Measurements from ENCODE around the gene PACS1.

The PACS1 gene

DNA sequence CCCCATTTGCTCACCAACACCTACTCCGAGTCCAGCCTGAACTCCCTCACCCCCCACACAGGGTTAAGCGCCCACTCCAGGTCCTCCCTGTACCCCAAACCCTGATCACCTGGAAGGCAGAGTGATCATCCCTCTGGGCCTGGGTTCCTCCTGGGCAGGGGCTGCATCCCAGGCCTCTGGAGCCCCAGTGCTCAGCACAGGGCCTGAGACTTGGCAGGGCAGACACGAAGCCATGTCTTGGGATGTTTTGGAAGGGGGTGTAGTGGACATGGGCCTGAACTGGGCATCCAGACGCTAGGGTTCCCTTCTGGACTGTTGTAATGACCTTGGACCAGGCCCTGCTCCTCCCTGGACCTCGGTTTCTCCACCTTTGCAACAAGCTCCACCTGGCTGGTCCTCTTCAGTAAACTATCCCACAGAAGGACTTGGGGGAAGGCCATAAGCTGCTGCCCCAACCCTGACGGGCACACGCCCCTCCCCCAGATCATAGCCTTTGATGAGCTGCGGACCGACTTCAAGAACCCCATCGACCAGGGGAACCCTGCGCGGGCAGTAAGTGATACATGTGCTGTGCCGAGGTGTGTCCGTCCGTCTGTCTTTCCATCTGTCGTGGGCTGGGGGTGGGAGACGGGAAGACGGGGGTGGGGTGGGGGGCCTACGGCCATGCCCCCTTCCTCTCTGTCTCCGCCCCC lies 211.8 kb downstream of the PACS1 start:
- H4K8ac ChIP-seq (ENCODE audit: low read depth, low read length), result no peak overlapping the region

DNA sequence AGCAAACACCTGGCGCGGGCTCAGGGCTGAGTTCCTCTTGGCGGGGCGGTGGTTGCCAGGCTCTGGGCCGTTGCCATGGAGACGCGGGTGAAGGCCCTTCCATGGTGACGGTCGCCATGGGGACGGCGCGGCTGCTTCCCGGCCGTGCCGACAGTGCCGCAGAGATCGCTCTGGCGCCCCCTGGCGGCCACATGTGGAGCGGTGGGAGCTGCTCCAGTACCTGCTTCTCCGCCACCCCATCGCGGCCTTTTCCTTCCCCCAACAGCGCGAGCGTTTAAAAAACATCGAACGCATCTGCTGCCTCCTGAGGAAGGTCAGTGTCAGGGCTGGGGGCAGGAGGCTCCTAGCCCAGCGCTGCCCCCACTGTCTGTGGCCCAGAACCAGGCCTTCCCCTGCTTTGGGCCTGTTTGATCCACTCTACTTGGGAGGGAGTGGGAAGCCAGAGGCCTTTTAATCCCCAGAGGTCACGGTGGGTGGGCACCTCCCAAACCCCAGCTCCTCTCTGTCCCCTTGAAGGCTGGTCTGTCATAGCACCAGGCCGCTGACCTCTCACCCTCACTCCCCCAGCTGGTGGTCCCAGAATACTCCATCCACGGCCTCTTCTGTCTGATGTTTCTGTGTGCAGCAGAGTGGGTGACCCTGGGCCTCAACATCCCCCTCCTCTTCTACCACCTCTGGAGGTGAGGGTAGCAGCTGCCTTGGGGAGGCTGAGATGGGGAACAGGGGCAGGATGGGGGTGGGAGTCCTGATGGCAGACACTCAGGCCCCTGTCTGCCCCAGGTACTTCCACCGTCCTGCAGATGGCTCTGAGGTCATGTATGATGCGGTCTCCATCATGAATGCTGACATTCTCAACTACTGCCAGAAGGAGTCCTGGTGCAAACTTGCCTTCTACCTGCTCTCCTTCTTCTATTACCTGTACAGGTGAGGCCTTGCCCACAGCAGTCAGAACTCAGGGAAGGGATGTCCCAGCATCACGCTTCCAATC lies 212.7 kb downstream of the PACS1 start:
- H2BK15ac ChIP-seq (replicated peaks; ENCODE audit: low read depth), result no peak overlapping the region
- peak; percentile 99 for DNase-seq
- H3K36me3 ChIP-seq (ENCODE audit: control insufficient read depth, insufficient read depth, low read length), result no peaks in the 10 kb centered on the region
- H3K4ac ChIP-seq (ENCODE audit: low read depth, low read length), result no peak overlapping the region
- H3K56ac ChIP-seq (ENCODE audit: low read length), result no peak overlapping the region
- H4K5ac ChIP-seq (ENCODE audit: low read length), result no peak overlapping the region
- H2BK120ac ChIP-seq (ENCODE audit: low read depth, low read length), result no peak overlapping the region
- no peak overlapping the region for H3K23ac ChIP-seq (ENCODE audit: low read length)
- no peak overlapping the region for H2BK5ac ChIP-seq (ENCODE audit: low read length)
- no peak overlapping the region for H3K4me2 ChIP-seq (ENCODE audit: low read length)
- H3K9ac ChIP-seq (ENCODE audit: low read length), result no peak overlapping the region
- H3K18ac ChIP-seq (ENCODE audit: low read length), result no peak overlapping the region
- H3K27ac ChIP-seq (ENCODE audit: low read depth, low read length), result no peak overlapping the region
- H3K79me2 ChIP-seq (ENCODE audit: control insufficient read depth, insufficient read depth, low read length), result no peaks in the 10 kb centered on the region
- no peak overlapping the region for H3K4me3 ChIP-seq (ENCODE audit: low read length)
- peaks cover 2% of the 10 kb centered on the region for H3K79me1 ChIP-seq (ENCODE audit: low read length)
- H2AK5ac ChIP-seq (ENCODE audit: low read length), result no peak overlapping the region
- no peaks in the 10 kb centered on the region for H3K4me1 ChIP-seq (ENCODE audit: control insufficient read depth, low read depth, low read length)
- H3K27me3 ChIP-seq (ENCODE audit: insufficient read depth, low read length, poor library complexity), result no peaks in the 10 kb centered on the region
- no peak overlapping the region for H4K8ac ChIP-seq (ENCODE audit: low read depth, low read length)
- no CpG with 5 or more reads among the region's 35 CpGs for WGBS (ENCODE audit: extremely low coverage, insufficient coverage, low lambda C conversion rate)

More for the DNA sequence above, 211.8 kb downstream of the PACS1 start:
- H3K36me3 ChIP-seq (ENCODE audit: control insufficient read depth, insufficient read depth, low read length), result no peaks in the 10 kb centered on the region
- H3K4me2 ChIP-seq (ENCODE audit: low read length), result no peak overlapping the region
- H2BK5ac ChIP-seq (ENCODE audit: low read length), result no peak overlapping the region
- H3K23ac ChIP-seq (ENCODE audit: low read length), result no peak overlapping the region
- H2AK5ac ChIP-seq (ENCODE audit: low read length), result no peak overlapping the region
- H3K79me1 ChIP-seq (ENCODE audit: low read length), result no peaks in the 10 kb centered on the region
- H3K4me3 ChIP-seq (ENCODE audit: low read length), result no peak overlapping the region
- no peak overlapping the region for H3K4ac ChIP-seq (ENCODE audit: low read depth, low read length)
- H3K27ac ChIP-seq (ENCODE audit: low read depth, low read length), result no peak overlapping the region
- H3K27me3 ChIP-seq (ENCODE audit: insufficient read depth, low read length, poor library complexity), result no peaks in the 10 kb centered on the region
- no peak overlapping the region for H4K5ac ChIP-seq (ENCODE audit: low read length)
- no peak overlapping the region for H2BK120ac ChIP-seq (ENCODE audit: low read depth, low read length)
- no CpG with 5 or more reads among the region's 20 CpGs for WGBS (ENCODE audit: extremely low coverage, insufficient coverage, low lambda C conversion rate)
- H3K4me1 ChIP-seq (ENCODE audit: control insufficient read depth, low read depth, low read length), result no peaks in the 10 kb centered on the region
- H3K9ac ChIP-seq (ENCODE audit: low read length), result no peak overlapping the region
- H3K79me2 ChIP-seq (ENCODE audit: control insufficient read depth, insufficient read depth, low read length), result no peaks in the 10 kb centered on the region
- H2BK15ac ChIP-seq (replicated peaks; ENCODE audit: low read depth), result no peak overlapping the region
- DNase-seq, result no peak
- no peak overlapping the region for H3K18ac ChIP-seq (ENCODE audit: low read length)
- H3K56ac ChIP-seq (ENCODE audit: low read length), result no peak overlapping the region

DNA sequence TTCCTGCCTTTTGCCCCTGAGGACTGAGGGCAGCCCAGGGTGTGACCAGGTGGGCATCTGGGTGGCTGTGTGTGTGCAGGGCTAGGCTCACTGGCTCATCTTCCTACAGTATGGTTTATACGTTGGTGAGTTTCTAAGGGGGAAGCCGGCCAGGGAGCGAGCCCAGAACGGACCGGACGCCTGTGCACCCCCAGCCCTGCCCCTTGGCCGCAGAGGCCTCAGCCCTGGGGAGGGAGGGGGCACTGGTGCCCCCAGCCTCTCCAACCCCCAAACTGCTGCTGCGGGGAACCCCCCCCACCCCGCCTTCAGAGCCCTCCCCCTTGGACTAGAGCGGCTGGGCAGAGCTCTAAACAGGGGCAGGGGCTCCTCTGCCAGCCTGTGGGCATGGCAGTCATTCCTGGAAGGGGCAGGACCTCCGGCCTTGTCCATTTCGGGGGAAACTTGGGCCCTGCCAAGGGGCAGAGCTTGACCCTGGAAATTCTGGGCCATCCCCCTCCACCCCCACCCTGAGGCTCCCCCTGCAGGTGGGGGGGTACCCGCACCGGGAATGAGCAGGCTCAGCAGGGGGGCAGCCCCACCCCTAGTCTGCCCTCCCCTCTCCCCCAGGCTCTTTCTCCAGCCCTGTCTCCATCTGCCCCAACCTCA lies 213.5 kb downstream of the PACS1 start:
- H3K36me3 ChIP-seq (ENCODE audit: control insufficient read depth, insufficient read depth, low read length), result no peaks in the 10 kb centered on the region
- no peak overlapping the region for H2BK15ac ChIP-seq (replicated peaks; ENCODE audit: low read depth)
- H3K27me3 ChIP-seq (ENCODE audit: insufficient read depth, low read length, poor library complexity), result no peaks in the 10 kb centered on the region
- no peak overlapping the region for H4K8ac ChIP-seq (ENCODE audit: low read depth, low read length)
- no peak overlapping the region for H3K56ac ChIP-seq (ENCODE audit: low read length)
- peaks cover 6% of the 10 kb centered on the region for H3K79me2 ChIP-seq (ENCODE audit: control insufficient read depth, insufficient read depth, low read length)
- H4K5ac ChIP-seq (ENCODE audit: low read length), result no peak overlapping the region
- H2BK5ac ChIP-seq (ENCODE audit: low read length), result no peak overlapping the region
- H3K4ac ChIP-seq (ENCODE audit: low read depth, low read length), result no peak overlapping the region
- peaks cover 2% of the 10 kb centered on the region for H3K4me1 ChIP-seq (ENCODE audit: control insufficient read depth, low read depth, low read length)
- no peak overlapping the region for H3K23ac ChIP-seq (ENCODE audit: low read length)
- WGBS (ENCODE audit: extremely low coverage, insufficient coverage, low lambda C conversion rate), result no CpG with 5 or more reads among the region's 14 CpGs
- no peak overlapping the region for H3K4me3 ChIP-seq (ENCODE audit: low read length)
- H3K9ac ChIP-seq (ENCODE audit: low read length), result no peak overlapping the region
- H2BK120ac ChIP-seq (ENCODE audit: low read depth, low read length), result no peak overlapping the region
- no peak overlapping the region for H3K27ac ChIP-seq (ENCODE audit: low read depth, low read length)
- no peak for DNase-seq
- no peak overlapping the region for H3K4me2 ChIP-seq (ENCODE audit: low read length)
- H3K18ac ChIP-seq (ENCODE audit: low read length), result no peak overlapping the region
- peaks cover 8% of the 10 kb centered on the region for H3K79me1 ChIP-seq (ENCODE audit: low read length)
- no peak overlapping the region for H2AK5ac ChIP-seq (ENCODE audit: low read length)

DNA sequence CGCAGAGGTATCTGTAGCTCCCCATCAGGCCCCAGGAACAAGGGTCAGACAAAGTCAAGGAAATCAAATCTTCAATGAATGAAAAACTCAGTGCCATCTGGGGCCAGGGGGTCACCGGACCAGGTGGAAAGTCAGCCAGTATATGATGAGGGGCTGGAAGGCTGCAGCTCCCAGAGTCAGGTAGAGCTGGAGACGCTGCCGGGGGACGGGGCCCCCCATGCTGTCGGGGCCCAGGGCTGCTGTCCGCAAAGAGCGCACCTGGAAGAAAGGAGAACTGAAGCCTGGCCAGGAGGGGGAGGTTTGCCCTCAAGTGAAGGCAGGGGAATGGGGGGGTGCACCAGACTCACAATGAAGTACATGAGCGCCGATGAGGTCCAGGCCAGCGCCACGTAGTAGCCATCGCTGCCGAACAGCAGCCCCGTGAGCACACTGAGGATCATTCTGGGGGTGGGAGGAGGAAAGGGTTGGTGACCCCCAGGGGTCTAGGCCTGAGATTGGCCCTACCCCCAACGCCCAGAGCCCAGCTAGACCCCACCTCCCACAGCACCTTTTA lies 214.5 kb downstream of the PACS1 start:
- no peak overlapping the region for H4K5ac ChIP-seq (ENCODE audit: low read length)
- H3K9ac ChIP-seq (ENCODE audit: low read length), result no peak overlapping the region
- no peak for DNase-seq
- H2BK120ac ChIP-seq (ENCODE audit: low read depth, low read length), result no peak overlapping the region
- H2AK5ac ChIP-seq (ENCODE audit: low read length), result no peak overlapping the region
- no peak overlapping the region for H3K56ac ChIP-seq (ENCODE audit: low read length)
- H2BK5ac ChIP-seq (ENCODE audit: low read length), result no peak overlapping the region
- H3K79me2 ChIP-seq (ENCODE audit: control insufficient read depth, insufficient read depth, low read length), result peaks cover 6% of the 10 kb centered on the region
- no peak overlapping the region for H3K4ac ChIP-seq (ENCODE audit: low read depth, low read length)
- H3K4me2 ChIP-seq (ENCODE audit: low read length), result no peak overlapping the region
- H3K18ac ChIP-seq (ENCODE audit: low read length), result no peak overlapping the region
- H3K36me3 ChIP-seq (ENCODE audit: control insufficient read depth, insufficient read depth, low read length), result no peaks in the 10 kb centered on the region
- H3K27ac ChIP-seq (ENCODE audit: low read depth, low read length), result no peak overlapping the region
- no peak overlapping the region for H3K23ac ChIP-seq (ENCODE audit: low read length)
- H4K8ac ChIP-seq (ENCODE audit: low read depth, low read length), result no peak overlapping the region
- peaks cover 2% of the 10 kb centered on the region for H3K4me1 ChIP-seq (ENCODE audit: control insufficient read depth, low read depth, low read length)
- H3K4me3 ChIP-seq (ENCODE audit: low read length), result no peak overlapping the region
- peaks cover 8% of the 10 kb centered on the region for H3K79me1 ChIP-seq (ENCODE audit: low read length)
- H2BK15ac ChIP-seq (replicated peaks; ENCODE audit: low read depth), result no peak overlapping the region
- no peaks in the 10 kb centered on the region for H3K27me3 ChIP-seq (ENCODE audit: insufficient read depth, low read length, poor library complexity)
- no CpG with 5 or more reads among the region's 16 CpGs for WGBS (ENCODE audit: extremely low coverage, insufficient coverage, low lambda C conversion rate)

DNA sequence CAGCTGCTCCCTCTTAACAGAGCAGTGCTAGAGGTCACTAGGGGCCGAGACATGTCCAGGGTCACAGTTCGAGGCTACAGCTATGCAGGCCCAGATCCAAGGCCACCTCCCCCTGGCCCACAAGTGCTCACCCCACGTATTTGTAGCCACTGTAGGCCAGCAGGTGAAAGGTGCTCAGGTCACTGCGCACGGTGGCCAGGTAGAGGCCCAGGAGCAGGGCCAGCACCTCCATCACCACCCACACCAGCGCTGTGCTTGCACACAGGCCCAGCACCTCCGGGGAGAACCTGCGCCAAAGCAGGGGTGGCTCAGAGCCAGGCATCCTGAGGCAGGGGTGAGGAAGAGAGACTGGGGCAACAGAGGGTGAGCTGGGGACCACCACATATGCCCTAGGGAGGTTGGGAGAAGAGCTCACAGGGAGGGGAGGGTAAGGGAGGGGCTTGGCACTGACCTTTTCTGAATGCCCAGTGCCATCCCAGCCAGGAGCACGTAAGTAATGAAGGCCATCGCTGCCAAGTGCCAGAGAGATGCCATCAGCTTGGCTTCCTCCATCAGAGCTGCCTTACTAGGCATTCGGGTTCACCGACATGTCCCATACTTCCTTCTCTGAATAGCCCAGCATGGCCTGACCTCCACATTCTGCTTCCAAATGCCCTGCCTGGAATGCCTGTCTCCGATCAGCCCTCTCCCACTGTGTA lies 215.3 kb downstream of the PACS1 start:
- no peak overlapping the region for H3K18ac ChIP-seq (ENCODE audit: low read length)
- H2BK15ac ChIP-seq (replicated peaks; ENCODE audit: low read depth), result no peak overlapping the region
- no peak overlapping the region for H2BK5ac ChIP-seq (ENCODE audit: low read length)
- H4K5ac ChIP-seq (ENCODE audit: low read length), result no peak overlapping the region
- H2BK120ac ChIP-seq (ENCODE audit: low read depth, low read length), result no peak overlapping the region
- no peak for DNase-seq
- H3K36me3 ChIP-seq (ENCODE audit: control insufficient read depth, insufficient read depth, low read length), result no peaks in the 10 kb centered on the region
- H3K4me1 ChIP-seq (ENCODE audit: control insufficient read depth, low read depth, low read length), result peaks cover 2% of the 10 kb centered on the region
- no peaks in the 10 kb centered on the region for H3K27me3 ChIP-seq (ENCODE audit: insufficient read depth, low read length, poor library complexity)
- peaks cover 8% of the 10 kb centered on the region for H3K79me1 ChIP-seq (ENCODE audit: low read length)
- peaks cover 6% of the 10 kb centered on the region for H3K79me2 ChIP-seq (ENCODE audit: control insufficient read depth, insufficient read depth, low read length)
- H3K9ac ChIP-seq (ENCODE audit: low read length), result no peak overlapping the region
- H3K4ac ChIP-seq (ENCODE audit: low read depth, low read length), result no peak overlapping the region
- WGBS (ENCODE audit: extremely low coverage, insufficient coverage, low lambda C conversion rate), result no CpG with 5 or more reads among the region's 13 CpGs
- no peak overlapping the region for H3K4me2 ChIP-seq (ENCODE audit: low read length)
- H3K56ac ChIP-seq (ENCODE audit: low read length), result no peak overlapping the region
- no peak overlapping the region for H3K23ac ChIP-seq (ENCODE audit: low read length)
- no peak overlapping the region for H4K8ac ChIP-seq (ENCODE audit: low read depth, low read length)
- no peak overlapping the region for H3K27ac ChIP-seq (ENCODE audit: low read depth, low read length)
- H3K4me3 ChIP-seq (ENCODE audit: low read length), result no peak overlapping the region
- H2AK5ac ChIP-seq (ENCODE audit: low read length), result no peak overlapping the region

Measured in mesendoderm (in vitro differentiated cells).